ENCODE results near the gene PHTF1. TPM values are rescaled to one million over a fixed set of nuclear protein-coding genes. Genes with fewer than 3 reads are reported as not detected.

The PHTF1 gene
- total RNA-seq, 1 donor from 2014 or later, result 35.4 TPM

- DNase-seq (ENCODE audit: low spot score), result no peak
- Mint-ChIP-seq H3K9me3 (ENCODE audit: unreplicated experiment) (peaks cover 5% of the 10 kb centered on the region), H3K36me3 (ENCODE audit: low read depth, unreplicated experiment) (peaks cover 40% of the 10 kb centered on the region), H3K4me1 (ENCODE audit: unreplicated experiment) (no peaks in the 10 kb centered on the region), H3K27me3 (ENCODE audit: unreplicated experiment) (peaks cover 2% of the 10 kb centered on the region), H3K27ac (ENCODE audit: unreplicated experiment) (no peak overlapping the region), H3K4me3 (ENCODE audit: unreplicated experiment) (no peak overlapping the region)
- TF ChIP-seq CTCF (IDR thresholded peaks at IDR 0.05; ENCODE audit: unreplicated experiment), result no peak
These were observed 68.1 kb downstream of the PHTF1 start for GRCh38 chr1:113691184-113691583.

GRCh38 chr1:113686891-113687618, 72.2 kb downstream of the PHTF1 start:
- no peaks in the 10 kb centered on the region for H3K27me3 Mint-ChIP-seq (ENCODE audit: unreplicated experiment)
- H3K27ac Mint-ChIP-seq (ENCODE audit: unreplicated experiment), result no peak overlapping the region
- no peak for DNase-seq (ENCODE audit: low spot score)
- no peak overlapping the region for H3K4me3 Mint-ChIP-seq (ENCODE audit: unreplicated experiment)
- peaks cover 3% of the 10 kb centered on the region for H3K4me1 Mint-ChIP-seq (ENCODE audit: unreplicated experiment)
- no peaks in the 10 kb centered on the region for H3K9me3 Mint-ChIP-seq (ENCODE audit: unreplicated experiment)
- TF ChIP-seq CTCF (IDR thresholded peaks at IDR 0.05; ENCODE audit: unreplicated experiment), result no peak
- H3K36me3 Mint-ChIP-seq (ENCODE audit: low read depth, unreplicated experiment), result peaks cover 29% of the 10 kb centered on the region

GRCh38 chr1:113684153-113684541, 75.1 kb downstream of the PHTF1 start:
- peaks cover 10% of the 10 kb centered on the region for H3K36me3 Mint-ChIP-seq (ENCODE audit: low read depth, unreplicated experiment)
- peak overlapping the region; percentile 91 for H3K27ac Mint-ChIP-seq (ENCODE audit: unreplicated experiment)
- peaks cover 6% of the 10 kb centered on the region for H3K4me1 Mint-ChIP-seq (ENCODE audit: unreplicated experiment)
- peak overlapping the region; percentile 39 for H3K4me3 Mint-ChIP-seq (ENCODE audit: unreplicated experiment)
- no peak for DNase-seq (ENCODE audit: low spot score)
- no peaks in the 10 kb centered on the region for H3K9me3 Mint-ChIP-seq (ENCODE audit: unreplicated experiment)
- no peaks in the 10 kb centered on the region for H3K27me3 Mint-ChIP-seq (ENCODE audit: unreplicated experiment)
- TF ChIP-seq CTCF (IDR thresholded peaks at IDR 0.05; ENCODE audit: unreplicated experiment), result no peak

GRCh38 chr1:113683384-113684152, 75.7 kb downstream of the PHTF1 start:
- Mint-ChIP-seq H3K4me3 (ENCODE audit: unreplicated experiment) (no peak overlapping the region), H3K36me3 (ENCODE audit: low read depth, unreplicated experiment) (peaks cover 7% of the 10 kb centered on the region), H3K27me3 (ENCODE audit: unreplicated experiment) (no peaks in the 10 kb centered on the region), H3K9me3 (ENCODE audit: unreplicated experiment) (no peaks in the 10 kb centered on the region), H3K4me1 (ENCODE audit: unreplicated experiment) (peaks cover 6% of the 10 kb centered on the region), H3K27ac (ENCODE audit: unreplicated experiment) (peak overlapping the region; percentile 69)
- no peak for DNase-seq (ENCODE audit: low spot score)
- no peak for TF ChIP-seq CTCF (IDR thresholded peaks at IDR 0.05; ENCODE audit: unreplicated experiment)
